Measurements from ENCODE around the gene CD63. TPM values are rescaled to one million over a fixed set of nuclear protein-coding genes. Genes with fewer than 3 reads are reported as not detected.

CD63 gene
- total RNA-seq, 2 experiments from 2014 or later = 204 to 210 TPM

- peaks cover 9% of the 10 kb centered on the region for H3K36me3 Mint-ChIP-seq
- H3K27me3 Mint-ChIP-seq = peaks cover 2% of the 10 kb centered on the region
- H3K4me1 Mint-ChIP-seq (ENCODE audit: low read depth) = peaks cover 33% of the 10 kb centered on the region
- intact Hi-C loops (cut with micrococcal nuclease) = no loop called here
- CTCF ChIA-PET = interaction anchor here (0.6 to 2.0 kb wide), 5 partner anchors 8 to 74 kb away, joined by 3 to 7 read pairs (median 3); no protein-coding TSS in a partner anchor
- H3K9me3 Mint-ChIP-seq = no peaks in the 10 kb centered on the region
- no peak within 1 kb of the TSS for H3K4me3 Mint-ChIP-seq
- DNase-seq = no peak
- POLR2A ChIA-PET = interaction anchor here (2.5 kb wide), 1 partner anchor 10 kb away, joined by 12 read pairs; no protein-coding TSS in a partner anchor
- H3K27ac Mint-ChIP-seq = no peak within 1 kb of the TSS
Measured at GRCh38 chr12:55720071-55720564, 8.7 kb downstream of the CD63 start, which contains the start of gene RDH5. TSS of gene RDH5 (plus strand) at chr12:55720393. CDS start at chr12:55721185, 792 bp downstream.

GRCh38 chr12:55719371-55719770 lies 9.4 kb downstream of the CD63 start:
- H3K27ac Mint-ChIP-seq = no peak overlapping the region
- intact Hi-C loops (cut with micrococcal nuclease) = loop anchor here (5.0 kb wide), 2 partner anchors 72 to 732 kb away; no protein-coding TSS in a partner anchor
- ChIA-PET POLR2A (interaction anchor here (2.5 kb wide), 1 partner anchor 10 kb away, joined by 12 read pairs; no protein-coding TSS in a partner anchor), CTCF (interaction anchor here (0.6 to 2.7 kb wide), 3 partner anchors 11 to 62 kb away, joined by 3 to 11 read pairs (median 7); partner anchors contain the start of gene ITGA7)
- peaks cover 9% of the 10 kb centered on the region for H3K36me3 Mint-ChIP-seq
- peaks cover 30% of the 10 kb centered on the region for H3K4me1 Mint-ChIP-seq (ENCODE audit: low read depth)
- no peak overlapping the region for H3K4me3 Mint-ChIP-seq
- H3K27me3 Mint-ChIP-seq = peaks cover 2% of the 10 kb centered on the region
- no peak for DNase-seq
- H3K9me3 Mint-ChIP-seq = no peaks in the 10 kb centered on the region

GRCh38 chr12:55718624-55719275 lies 10.1 kb downstream of the CD63 start:
- CTCF ChIA-PET = interaction anchor here (1.2 to 3.9 kb wide), 3 partner anchors 11 to 19 kb away, joined by 5 to 36 read pairs (median 11); partner anchors contain the start of gene ITGA7
- H3K27me3 Mint-ChIP-seq = peaks cover 2% of the 10 kb centered on the region
- intact Hi-C loops (cut with micrococcal nuclease) = loop anchor here (5.0 kb wide), 2 partner anchors 71 to 731 kb away; no protein-coding TSS in a partner anchor
- no peak overlapping the region for H3K4me3 Mint-ChIP-seq
- DNase-seq = no peak
- H3K4me1 Mint-ChIP-seq (ENCODE audit: low read depth) = peaks cover 30% of the 10 kb centered on the region
- peaks cover 9% of the 10 kb centered on the region for H3K36me3 Mint-ChIP-seq
- POLR2A ChIA-PET = interaction anchor here (2.5 kb wide), 1 partner anchor 11 kb away, joined by 12 read pairs; no protein-coding TSS in a partner anchor
- no peaks in the 10 kb centered on the region for H3K9me3 Mint-ChIP-seq
- H3K27ac Mint-ChIP-seq = peak overlapping the region; percentile 54

GRCh38 chr12:55718015-55718414 lies 10.8 kb downstream of the CD63 start:
- ChIA-PET POLR2A (interaction anchor here (3.1 kb wide), 1 partner anchor 12 kb away, joined by 23 read pairs; the partner anchor contains the start of gene CD63), CTCF (interaction anchor here (1.2 to 3.9 kb wide), 3 partner anchors 12 to 20 kb away, joined by 5 to 36 read pairs (median 11); partner anchors contain the start of gene ITGA7)
- Mint-ChIP-seq H3K4me3 (peak overlapping the region; percentile 90), H3K27me3 (peaks cover 2% of the 10 kb centered on the region), H3K27ac (peak overlapping the region; percentile 89), H3K9me3 (no peaks in the 10 kb centered on the region), H3K36me3 (peaks cover 6% of the 10 kb centered on the region), H3K4me1 (ENCODE audit: low read depth) (peaks cover 30% of the 10 kb centered on the region)
- DNase-seq = no peak
- intact Hi-C loops (cut with micrococcal nuclease) = loop anchor here (5.0 kb wide), 2 partner anchors 71 to 731 kb away; no protein-coding TSS in a partner anchor

GRCh38 chr12:55717011-55718007 lies 11.5 kb downstream of the CD63 start:
- H3K9me3 Mint-ChIP-seq = no peaks in the 10 kb centered on the region
- peak overlapping the region; percentile 89 for H3K27ac Mint-ChIP-seq

GRCh38 chr12:55716582-55716957 lies 12.2 kb downstream of the CD63 start:
- H3K4me3 Mint-ChIP-seq = peak overlapping the region; percentile 90
- ChIA-PET POLR2A (interaction anchor here (1.8 to 3.1 kb wide), 2 partner anchors 13 to 101 kb away, joined by 5 to 23 read pairs; partner anchors contain the start of genes CD63 and SARNP), CTCF (interaction anchor here (1.0 to 3.9 kb wide), 6 partner anchors 8 to 71 kb away, joined by 3 to 36 read pairs (median 8); partner anchors contain the start of gene CD63)
- intact Hi-C loops (cut with micrococcal nuclease) = loop anchor here (1.0 to 5.0 kb wide), 3 partner anchors 22 to 729 kb away; no protein-coding TSS in a partner anchor
- no peaks in the 10 kb centered on the region for H3K9me3 Mint-ChIP-seq
- H3K27me3 Mint-ChIP-seq = peaks cover 2% of the 10 kb centered on the region
- peaks cover 6% of the 10 kb centered on the region for H3K36me3 Mint-ChIP-seq
- no peak for DNase-seq
- H3K27ac Mint-ChIP-seq = peak overlapping the region; percentile 89
- peaks cover 30% of the 10 kb centered on the region for H3K4me1 Mint-ChIP-seq (ENCODE audit: low read depth)

More at GRCh38 chr12:55717011-55718007, 11.5 kb downstream of the CD63 start:
- Mint-ChIP-seq H3K4me3 (peak overlapping the region; percentile 90), H3K4me1 (ENCODE audit: low read depth) (peaks cover 30% of the 10 kb centered on the region), H3K36me3 (peaks cover 6% of the 10 kb centered on the region), H3K27me3 (peaks cover 2% of the 10 kb centered on the region)
- POLR2A ChIA-PET = interaction anchor here (1.8 to 3.1 kb wide), 2 partner anchors 12 to 100 kb away, joined by 5 to 23 read pairs; partner anchors contain the start of genes CD63 and SARNP
- intact Hi-C loops (cut with micrococcal nuclease) = loop anchor here (1.0 to 5.0 kb wide), 3 partner anchors 12 to 730 kb away; partner anchors contain the start of gene CD63
- CTCF ChIA-PET = interaction anchor here (1.0 to 3.9 kb wide), 7 partner anchors 7 to 71 kb away, joined by 3 to 36 read pairs (median 8); partner anchors contain the start of genes CD63 and ITGA7
- peak; percentile 65 for DNase-seq

- POLR2A ChIA-PET = interaction anchor here (1.1 to 3.1 kb wide), 3 partner anchors 14 to 101 kb away, joined by 4 to 23 read pairs (median 5); partner anchors contain the start of genes CD63 and SARNP
- peaks cover 30% of the 10 kb centered on the region for H3K4me1 Mint-ChIP-seq (ENCODE audit: low read depth)
- H3K27ac Mint-ChIP-seq = peak within 1 kb of the TSS; percentile 89
- no peaks in the 10 kb centered on the region for H3K9me3 Mint-ChIP-seq
- DNase-seq = peak; percentile 96
- H3K27me3 Mint-ChIP-seq = peaks cover 2% of the 10 kb centered on the region
- CTCF ChIA-PET = interaction anchor here (0.7 to 3.9 kb wide), 5 partner anchors 8 to 294 kb away, joined by 3 to 36 read pairs (median 8); partner anchors contain the start of gene CD63
- peaks cover 6% of the 10 kb centered on the region for H3K36me3 Mint-ChIP-seq
- H3K4me3 Mint-ChIP-seq = peak within 1 kb of the TSS; percentile 90
- intact Hi-C loops (cut with micrococcal nuclease) = loop anchor here (1.0 to 5.0 kb wide), 3 partner anchors 22 to 729 kb away; no protein-coding TSS in a partner anchor
Measured at GRCh38 chr12:55715833-55716581, 12.8 kb downstream of the CD63 start, which contains the start of gene BLOC1S1. TSS of gene BLOC1S1 (plus strand) at chr12:55716046. CDS start at chr12:55716052, 6 bp downstream.

- intact Hi-C loops (cut with micrococcal nuclease) = loop anchor here (5.0 kb wide), 2 partner anchors 68 to 728 kb away; no protein-coding TSS in a partner anchor
- POLR2A ChIA-PET = interaction anchor here (1.1 to 3.1 kb wide), 3 partner anchors 14 to 102 kb away, joined by 4 to 23 read pairs (median 5); partner anchors contain the start of genes CD63 and SARNP
- DNase-seq = no peak
- H3K9me3 Mint-ChIP-seq = no peaks in the 10 kb centered on the region
- peaks cover 6% of the 10 kb centered on the region for H3K36me3 Mint-ChIP-seq
- CTCF ChIA-PET = interaction anchor here (0.7 to 3.9 kb wide), 5 partner anchors 9 to 295 kb away, joined by 3 to 36 read pairs (median 8); partner anchors contain the start of gene CD63
- peaks cover 2% of the 10 kb centered on the region for H3K27me3 Mint-ChIP-seq
- peaks cover 30% of the 10 kb centered on the region for H3K4me1 Mint-ChIP-seq (ENCODE audit: low read depth)
- H3K4me3 Mint-ChIP-seq = peak overlapping the region; percentile 90
- peak overlapping the region; percentile 89 for H3K27ac Mint-ChIP-seq
Measured at GRCh38 chr12:55715169-55715764, 13.5 kb downstream of the CD63 start.

- Mint-ChIP-seq H3K27ac (no peak overlapping the region), H3K27me3 (peaks cover 6% of the 10 kb centered on the region), H3K4me1 (ENCODE audit: low read depth) (peaks cover 31% of the 10 kb centered on the region), H3K36me3 (peaks cover 6% of the 10 kb centered on the region), H3K9me3 (no peaks in the 10 kb centered on the region), H3K4me3 (no peak overlapping the region)
- DNase-seq = no peak
- CTCF ChIA-PET = no interaction called here
- POLR2A ChIA-PET = no interaction called here
- intact Hi-C loops (cut with micrococcal nuclease) = no loop called here
Measured at GRCh38 chr12:55713721-55714120, 15.1 kb downstream of the CD63 start.

Measured in activated CD4-positive, alpha-beta memory T cell treated with anti-CD3 and anti-CD28 coated beads for 36 hours (primary cell).